SU-DHL-6 (cell line): ENCODE measurements around the gene CABS1.

ENCODE experiments used
- H2AFZ ChIP-seq: fragments of 200-600 bp; sonication (generic); 2 replicates; pipeline ENCODE4 v1.6.1; 2014; ENCODE audit warnings: low read depth, mild to moderate bottlenecking, moderate library complexity, mixed read lengths, antibody characterized with exemption, low read length; ENCODE audit not compliant: severe bottlenecking
- H3F3A ChIP-seq: fragments of 200-600 bp; shearing (Covaris generic); 2 replicates; pipeline ENCODE4 v1.6.0; 2016; ENCODE audit warnings: antibody characterized with exemption, mild to moderate bottlenecking; ENCODE audit not compliant: insufficient read depth
- H3K27ac ChIP-seq: fragments of 200-600 bp; sonication (generic); 2 replicates; pipeline ENCODE4 v1.5.1; 2016; ENCODE audit warnings: low read depth, mild to moderate bottlenecking, low read length, moderate library complexity, mixed read lengths
- H3K27me3 ChIP-seq: fragments of 200-600 bp; sonication (generic), shearing (Covaris generic); 2 replicates; pipeline ENCODE4 v1.6.0; 2014; ENCODE audit warnings: mild to moderate bottlenecking, low read length
- H3K36me3 ChIP-seq: fragments of 200-600 bp; sonication (generic); 2 replicates; pipeline ENCODE4 v1.6.1; 2014; ENCODE audit warnings: mild to moderate bottlenecking, low read length, mixed read lengths
- H3K4me2 ChIP-seq: fragments of 300-600, 200-600 bp; shearing (Covaris generic), sonication (generic); 2 replicates; pipeline ENCODE4 v1.6.0; 2014; ENCODE audit warnings: low read length, low read depth, mild to moderate bottlenecking; ENCODE audit not compliant: poor library complexity, severe bottlenecking
- H3K4me3 ChIP-seq: fragments of 200-600 bp; sonication (generic); 2 replicates; pipeline ENCODE4 v1.5.1; 2014; ENCODE audit warnings: antibody characterized with exemption, low read length, mild to moderate bottlenecking, mixed read lengths; ENCODE audit not compliant: insufficient read depth, poor library complexity, severe bottlenecking
- H3K79me2 ChIP-seq: fragments of 200-600 bp; sonication (generic); 2 replicates; pipeline ENCODE4 v1.6.1; 2014; ENCODE audit warnings: mild to moderate bottlenecking, low read length, moderate library complexity; ENCODE audit not compliant: insufficient read depth
- H3K9ac ChIP-seq: fragments of 200-600 bp; sonication (generic); 2 replicates; pipeline ENCODE4 v1.7.0; 2014; ENCODE audit warnings: mild to moderate bottlenecking, low read length
- H3K9me2 ChIP-seq: fragments of 200-600 bp; sonication (generic); replicated peaks from 2 replicates; pipeline ENCODE4 v1.6.1; 2014; ENCODE audit warnings: low read length; ENCODE audit not compliant: insufficient read depth
- H3K9me3 ChIP-seq: fragments of 200-600 bp; sonication (generic); 2 replicates; pipeline ENCODE4 v1.6.1; 2014; ENCODE audit warnings: low read length, mixed read lengths; ENCODE audit not compliant: insufficient read depth
- H4K20me1 ChIP-seq: fragments of 200-600 bp; sonication (generic); 2 replicates; pipeline ENCODE4 v1.6.1; 2014; ENCODE audit warnings: low read depth, mild to moderate bottlenecking, antibody characterized with exemption, low read length, moderate library complexity, mixed read lengths
- EZH2phosphoT487 ChIP-seq: fragments of 200-600 bp; sonication (generic), shearing (Covaris generic); conservative IDR thresholded peaks from 2 replicates; pipeline ENCODE4 v1.6.1; 2018; ENCODE audit warnings: mild to moderate bottlenecking, antibody characterized with exemption, low read length, moderate library complexity, mixed read lengths
- TF ChIP-seq, protein P1 (sequence below): fragments of 200-600 bp; sonication (generic); IDR thresholded peaks from one replicate; pipeline ENCODE4 v1.5.1; 2017; ENCODE audit warnings: antibody characterized with exemption, mild to moderate bottlenecking, low read length, moderate library complexity; ENCODE audit not compliant: insufficient read depth, poor library complexity, severe bottlenecking

The CABS1 gene

DNA sequence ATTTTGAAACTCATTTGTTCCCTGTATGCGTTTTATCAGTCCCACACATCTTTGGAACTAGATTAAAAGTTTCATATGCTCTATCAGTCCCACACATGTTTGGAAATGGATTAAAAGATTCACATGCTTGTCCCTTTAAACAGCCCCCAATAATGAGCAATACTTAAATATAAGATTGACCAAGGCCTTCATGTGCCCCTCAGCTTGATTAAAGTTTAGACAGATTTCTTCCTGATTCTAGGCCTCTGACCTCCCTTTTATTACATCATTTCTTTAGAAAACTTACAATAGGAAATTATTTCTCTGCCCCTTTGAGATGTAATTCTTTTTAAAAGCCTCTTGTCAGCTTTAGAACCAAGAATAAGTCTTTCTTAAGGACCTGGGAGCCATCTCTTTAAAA is 31.7 kb upstream of the CABS1 start:
- no peak overlapping the region for H3K9ac ChIP-seq
- no peaks in the 10 kb centered on the region for H3F3A ChIP-seq
- no peaks in the 10 kb centered on the region for H3K9me2 ChIP-seq
- no peak overlapping the region for H3K4me3 ChIP-seq
- H4K20me1 ChIP-seq: no peaks in the 10 kb centered on the region
- no peaks in the 10 kb centered on the region for H3K79me2 ChIP-seq
- H3K27me3 ChIP-seq: no peaks in the 10 kb centered on the region
- TF ChIP-seq EZH2phosphoT487: no peak
- TF ChIP-seq, protein P1, sequence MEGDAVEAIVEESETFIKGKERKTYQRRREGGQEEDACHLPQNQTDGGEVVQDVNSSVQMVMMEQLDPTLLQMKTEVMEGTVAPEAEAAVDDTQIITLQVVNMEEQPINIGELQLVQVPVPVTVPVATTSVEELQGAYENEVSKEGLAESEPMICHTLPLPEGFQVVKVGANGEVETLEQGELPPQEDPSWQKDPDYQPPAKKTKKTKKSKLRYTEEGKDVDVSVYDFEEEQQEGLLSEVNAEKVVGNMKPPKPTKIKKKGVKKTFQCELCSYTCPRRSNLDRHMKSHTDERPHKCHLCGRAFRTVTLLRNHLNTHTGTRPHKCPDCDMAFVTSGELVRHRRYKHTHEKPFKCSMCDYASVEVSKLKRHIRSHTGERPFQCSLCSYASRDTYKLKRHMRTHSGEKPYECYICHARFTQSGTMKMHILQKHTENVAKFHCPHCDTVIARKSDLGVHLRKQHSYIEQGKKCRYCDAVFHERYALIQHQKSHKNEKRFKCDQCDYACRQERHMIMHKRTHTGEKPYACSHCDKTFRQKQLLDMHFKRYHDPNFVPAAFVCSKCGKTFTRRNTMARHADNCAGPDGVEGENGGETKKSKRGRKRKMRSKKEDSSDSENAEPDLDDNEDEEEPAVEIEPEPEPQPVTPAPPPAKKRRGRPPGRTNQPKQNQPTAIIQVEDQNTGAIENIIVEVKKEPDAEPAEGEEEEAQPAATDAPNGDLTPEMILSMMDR: no peak
- H3K27ac ChIP-seq: no peak overlapping the region
- no peak overlapping the region for H3K4me2 ChIP-seq
- no peak overlapping the region for H2AFZ ChIP-seq
- H3K36me3 ChIP-seq: no peaks in the 10 kb centered on the region
- no peaks in the 10 kb centered on the region for H3K9me3 ChIP-seq

DNA sequence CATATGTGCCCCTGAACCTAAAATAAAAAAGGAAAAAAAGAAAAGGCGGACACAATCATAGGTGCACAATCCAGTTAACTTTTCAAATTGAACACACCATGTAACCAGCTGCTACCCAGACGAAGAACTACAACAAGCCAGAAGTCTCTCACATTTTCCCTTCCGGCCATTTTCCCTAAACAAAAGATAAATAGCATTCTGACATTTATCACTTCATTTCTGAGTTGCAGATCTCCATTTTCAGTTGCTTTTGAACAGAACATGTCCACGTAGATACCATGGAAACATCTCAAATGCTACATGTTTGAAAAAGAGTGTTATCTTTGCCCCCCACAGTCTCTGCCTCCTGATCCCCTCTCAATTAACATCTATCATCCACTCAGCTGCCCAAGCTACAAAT is 29.2 kb upstream of the CABS1 start:
- Histone ChIP-seq H3K9me2 (no peaks in the 10 kb centered on the region), H2AFZ (no peak overlapping the region), H3K4me2 (no peak overlapping the region), H3K27ac (no peak overlapping the region), H3K36me3 (no peaks in the 10 kb centered on the region), H3K27me3 (no peaks in the 10 kb centered on the region), H4K20me1 (no peaks in the 10 kb centered on the region), H3K9ac (no peak overlapping the region), H3K9me3 (no peaks in the 10 kb centered on the region), H3F3A (no peaks in the 10 kb centered on the region), H3K79me2 (no peaks in the 10 kb centered on the region), H3K4me3 (no peak overlapping the region)
- no peak for TF ChIP-seq EZH2phosphoT487
- TF ChIP-seq, protein P1: no peak

DNA sequence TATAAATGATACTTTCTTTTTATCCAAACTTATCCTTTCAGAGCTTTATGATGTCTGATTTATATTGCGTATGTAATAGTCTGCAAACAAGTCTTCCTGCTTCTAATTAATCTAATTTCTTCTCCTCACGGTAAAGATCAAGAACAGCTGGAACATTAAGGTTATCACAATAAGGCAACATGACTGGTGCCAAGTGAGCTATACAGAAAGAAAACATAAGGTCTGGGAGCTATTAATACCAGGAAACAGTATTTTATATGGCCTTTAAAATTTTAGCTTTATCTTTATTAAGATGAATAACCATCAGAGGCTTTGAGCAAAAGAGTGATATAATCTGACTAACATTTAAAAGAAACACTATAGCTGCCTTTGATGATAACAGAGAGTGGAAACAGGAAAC is 28.7 kb upstream of the CABS1 start:
- no peaks in the 10 kb centered on the region for H3K27me3 ChIP-seq

More for the DNA sequence above, 28.7 kb upstream of the CABS1 start:
- H3K9me3 ChIP-seq: no peaks in the 10 kb centered on the region
- no peak overlapping the region for H3K27ac ChIP-seq
- no peaks in the 10 kb centered on the region for H3K79me2 ChIP-seq
- TF ChIP-seq, protein P1: no peak
- TF ChIP-seq EZH2phosphoT487: no peak
- H3K36me3 ChIP-seq: no peaks in the 10 kb centered on the region
- H3K4me3 ChIP-seq: no peak overlapping the region
- no peak overlapping the region for H3K9ac ChIP-seq
- H2AFZ ChIP-seq: no peak overlapping the region
- H3K9me2 ChIP-seq: no peaks in the 10 kb centered on the region
- H3F3A ChIP-seq: no peaks in the 10 kb centered on the region
- no peak overlapping the region for H3K4me2 ChIP-seq
- H4K20me1 ChIP-seq: no peaks in the 10 kb centered on the region
